Hepatocyte (in vitro differentiated cells): ENCODE data around the gene TUBE1.

ENCODE experiments used
- EZH2 ChIP-seq: fragments of 200-600 bp; sonication (generic); IDR thresholded peaks from 2 replicates; pipeline ENCODE4 v1.6.1; 2016; ENCODE audit warnings: antibody characterized with exemption, mild to moderate bottlenecking, borderline replicate concordance
- TF ChIP-seq, protein P1 (sequence below): fragments of 200-600 bp; sonication (generic); IDR thresholded peaks from 2 replicates; pipeline ENCODE4 v1.5.1; 2016; ENCODE audit warnings: antibody characterized with exemption, mild to moderate bottlenecking; ENCODE audit not compliant: poor library complexity

DNA sequence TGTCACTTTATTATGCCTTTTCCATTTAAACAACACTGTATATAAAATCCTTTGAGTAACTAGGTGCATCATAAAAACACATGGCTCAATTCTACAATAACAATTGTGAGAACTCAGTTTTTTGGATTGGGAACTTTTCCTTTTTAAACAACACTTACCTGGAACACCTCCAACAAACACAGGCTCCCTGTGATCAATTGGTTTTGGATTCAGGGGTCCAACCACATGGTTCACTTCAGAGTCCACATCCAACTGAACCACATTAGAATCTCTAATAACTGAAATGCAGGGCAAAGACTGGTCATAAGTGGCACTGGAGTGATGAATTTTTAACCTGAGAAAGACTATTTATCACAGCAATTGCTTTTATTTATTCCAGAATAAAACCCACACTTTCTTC lies 26.6 kb upstream of the TUBE1 start:
- TF ChIP-seq, protein P1, sequence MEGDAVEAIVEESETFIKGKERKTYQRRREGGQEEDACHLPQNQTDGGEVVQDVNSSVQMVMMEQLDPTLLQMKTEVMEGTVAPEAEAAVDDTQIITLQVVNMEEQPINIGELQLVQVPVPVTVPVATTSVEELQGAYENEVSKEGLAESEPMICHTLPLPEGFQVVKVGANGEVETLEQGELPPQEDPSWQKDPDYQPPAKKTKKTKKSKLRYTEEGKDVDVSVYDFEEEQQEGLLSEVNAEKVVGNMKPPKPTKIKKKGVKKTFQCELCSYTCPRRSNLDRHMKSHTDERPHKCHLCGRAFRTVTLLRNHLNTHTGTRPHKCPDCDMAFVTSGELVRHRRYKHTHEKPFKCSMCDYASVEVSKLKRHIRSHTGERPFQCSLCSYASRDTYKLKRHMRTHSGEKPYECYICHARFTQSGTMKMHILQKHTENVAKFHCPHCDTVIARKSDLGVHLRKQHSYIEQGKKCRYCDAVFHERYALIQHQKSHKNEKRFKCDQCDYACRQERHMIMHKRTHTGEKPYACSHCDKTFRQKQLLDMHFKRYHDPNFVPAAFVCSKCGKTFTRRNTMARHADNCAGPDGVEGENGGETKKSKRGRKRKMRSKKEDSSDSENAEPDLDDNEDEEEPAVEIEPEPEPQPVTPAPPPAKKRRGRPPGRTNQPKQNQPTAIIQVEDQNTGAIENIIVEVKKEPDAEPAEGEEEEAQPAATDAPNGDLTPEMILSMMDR: no peak
- TF ChIP-seq EZH2: no peak
